Uterus (tissue), 2 donors: ENCODE measurements around the gene HMX2.

Experiments used
- CTCF ChIP-seq, 4 experiments: fragments of 200-600 bp in 2 of 4; fragments of 450-650 bp in 2 of 4; sonication (generic) in 2 of 4; IDR thresholded peaks; one replicate each; pipeline ENCODE4 v1.5.1; 2016 to 2019; ENCODE audit warnings: antibody characterized with exemption in 4 of 4, mild to moderate bottlenecking in 2 of 4, moderate library complexity in 1 of 4
- POLR2A ChIP-seq, 2 donors: fragments of 450-650 bp; IDR thresholded peaks; one replicate each; pipeline ENCODE4 v1.6.1; 2016; ENCODE audit warnings: antibody characterized with exemption in 2 of 2, mild to moderate bottlenecking in 1 of 2, moderate library complexity in 1 of 2

- TF ChIP-seq CTCF (IDR thresholded peaks at IDR 0.05) = no peak
- TF ChIP-seq POLR2A (IDR thresholded peaks at IDR 0.05) = no peak
Observed at GRCh38 chr10:123150986-123151736, 3.2 kb downstream of the HMX2 start.
